Measurements from ENCODE around the gene CPNE1.

- TF ChIP-seq POLR2A (IDR thresholded peaks at IDR 0.05) = no peak
- no peak for TF ChIP-seq CTCF (IDR thresholded peaks at IDR 0.05)
Observed at GRCh38 chr20:35582131-35582530, 82.6 kb downstream of the CPNE1 start.
